ENCODE results near the gene DMGDH. TPM values are rescaled to one million over a fixed set of nuclear protein-coding genes. Genes with fewer than 3 reads are reported as not detected.

DMGDH gene
- total RNA-seq, 2 experiments from 2014 or later = 0.50 TPM; not detected in 1

- H3K4me1 Mint-ChIP-seq (ENCODE audit: low read depth) = no peaks in the 10 kb centered on the region
- H3K9me3 Mint-ChIP-seq = no peaks in the 10 kb centered on the region
- no peaks in the 10 kb centered on the region for H3K27me3 ChIP-seq (ENCODE audit: control insufficient read depth in 1 of 2, insufficient read depth in 2 of 2, low read length in 2 of 2)
- ChIA-PET POLR2A (no interaction called here), CTCF (interaction anchor here (0.7 kb wide), 1 partner anchor 8 kb away, joined by 3 read pairs; no protein-coding TSS in a partner anchor)
- no peak overlapping the region for H3K27ac Mint-ChIP-seq
- H3K36me3 Mint-ChIP-seq (ENCODE audit: low read depth) = no peaks in the 10 kb centered on the region
- H3K4me1 ChIP-seq (ENCODE audit: insufficient read depth, low read length) = no peaks in the 10 kb centered on the region
- no peak overlapping the region for H3K27ac ChIP-seq (ENCODE audit: low read depth in 1 of 2, low read length in 2 of 2)
- ATAC-seq (ENCODE audit: poor library complexity) (no peak), DNase-seq (no peak)
- H3K27me3 Mint-ChIP-seq = peaks cover 11% of the 10 kb centered on the region
- H3K4me3 ChIP-seq (ENCODE audit: low read length) = no peak overlapping the region
- H3K9me3 ChIP-seq (ENCODE audit: control insufficient read depth in 1 of 2, insufficient read depth in 1 of 2, low read length in 2 of 2) = no peaks in the 10 kb centered on the region
- no peak overlapping the region for H3K4me3 Mint-ChIP-seq
- TF ChIP-seq CTCF (IDR thresholded peaks at IDR 0.05) = no peak
- intact Hi-C loops (cut with DNase I, micrococcal nuclease) = no loop called here
- H3K36me3 ChIP-seq (ENCODE audit: insufficient read depth, low read length) = no peaks in the 10 kb centered on the region
Observed at GRCh38 chr5:79077680-79078365, 8.3 kb upstream of the DMGDH start.

- Histone ChIP-seq H3K4me1 (ENCODE audit: insufficient read depth, low read length) (no peaks in the 10 kb centered on the region), H3K27me3 (ENCODE audit: control insufficient read depth in 1 of 2, insufficient read depth in 2 of 2, low read length in 2 of 2) (no peaks in the 10 kb centered on the region), H3K9me3 (ENCODE audit: control insufficient read depth in 1 of 2, insufficient read depth in 1 of 2, low read length in 2 of 2) (no peaks in the 10 kb centered on the region), H3K36me3 (ENCODE audit: insufficient read depth, low read length) (no peaks in the 10 kb centered on the region), H3K4me3 (ENCODE audit: low read length) (no peak overlapping the region), H3K27ac (ENCODE audit: low read depth in 1 of 2, low read length in 2 of 2) (no peak overlapping the region)
- Mint-ChIP-seq H3K4me3 (no peak overlapping the region), H3K27me3 (peaks cover 17% of the 10 kb centered on the region), H3K4me1 (ENCODE audit: low read depth) (no peaks in the 10 kb centered on the region), H3K36me3 (ENCODE audit: low read depth) (no peaks in the 10 kb centered on the region), H3K9me3 (no peaks in the 10 kb centered on the region), H3K27ac (no peak overlapping the region)
- ChIA-PET CTCF (no interaction called here), POLR2A (no interaction called here)
- no peak for DNase-seq
- TF ChIP-seq CTCF (IDR thresholded peaks at IDR 0.05) = no peak
- intact Hi-C loops (cut with DNase I, micrococcal nuclease) = no loop called here
- no peak for ATAC-seq (ENCODE audit: poor library complexity)
Observed at GRCh38 chr5:79076819-79077218, 7.3 kb upstream of the DMGDH start.

- POLR2A ChIA-PET = no interaction called here
- Histone ChIP-seq H3K4me3 (ENCODE audit: low read length) (no peak overlapping the region), H3K27ac (ENCODE audit: low read depth in 1 of 2, low read length in 2 of 2) (no peak overlapping the region), H3K27me3 (ENCODE audit: control insufficient read depth in 1 of 2, insufficient read depth in 2 of 2, low read length in 2 of 2) (peaks cover 0 to 6% of the 10 kb centered on the region in 2 experiments), H3K9me3 (ENCODE audit: control insufficient read depth in 1 of 2, insufficient read depth in 1 of 2, low read length in 2 of 2) (no peaks in the 10 kb centered on the region), H3K36me3 (ENCODE audit: insufficient read depth, low read length) (no peaks in the 10 kb centered on the region), H3K4me1 (ENCODE audit: insufficient read depth, low read length) (no peaks in the 10 kb centered on the region)
- H3K9me3 Mint-ChIP-seq = no peaks in the 10 kb centered on the region
- H3K27ac Mint-ChIP-seq = no peak overlapping the region
- intact Hi-C loops (cut with DNase I, micrococcal nuclease) = no loop called here
- H3K36me3 Mint-ChIP-seq (ENCODE audit: low read depth) = no peaks in the 10 kb centered on the region
- DNase-seq (no peak), ATAC-seq (ENCODE audit: poor library complexity) (no peak)
- H3K4me1 Mint-ChIP-seq (ENCODE audit: low read depth) = no peaks in the 10 kb centered on the region
- TF ChIP-seq CTCF (IDR thresholded peaks at IDR 0.05) = no peak
- CTCF ChIA-PET = no interaction called here
- peaks cover 27% of the 10 kb centered on the region for H3K27me3 Mint-ChIP-seq
- no peak overlapping the region for H3K4me3 Mint-ChIP-seq
Observed at GRCh38 chr5:79075646-79076426, 6.4 kb upstream of the DMGDH start.

Measured in CD4-positive, alpha-beta T cell (primary cell).